ENCODE measurements around the gene SRGAP1. TPM values are rescaled to one million over a fixed set of nuclear protein-coding genes. Genes with fewer than 3 reads are reported as not detected.
"Not testable (repeated sequence)": the region's sequence is repeated elsewhere in the genome, so short reads cannot be mapped to it uniquely, and the experiment has no call there.

Gene SRGAP1
- total RNA-seq, 1 donor from 2014 or later: 5.8 TPM

- ATAC-seq: no peak
Observed at GRCh38 chr12:64125913-64126312, 281.4 kb downstream of the SRGAP1 start.

- no peak for ATAC-seq
Observed at GRCh38 chr12:64127811-64128210, 283.3 kb downstream of the SRGAP1 start.

GRCh38 chr12:64128366-64128765 lies 283.9 kb downstream of the SRGAP1 start:
- ATAC-seq: no peak

- ATAC-seq: not testable (repeated sequence)
Observed at GRCh38 chr12:64130476-64130875, 286.0 kb downstream of the SRGAP1 start.

GRCh38 chr12:64131456-64131855 lies 287.0 kb downstream of the SRGAP1 start:
- ATAC-seq: not testable (repeated sequence)

GRCh38 chr12:64132672-64133071 lies 288.2 kb downstream of the SRGAP1 start:
- ATAC-seq: not testable (repeated sequence)

- ATAC-seq: no peak
Observed at GRCh38 chr12:64137117-64137516, 292.6 kb downstream of the SRGAP1 start.

GRCh38 chr12:64139021-64139420 lies 294.5 kb downstream of the SRGAP1 start:
- ATAC-seq: no peak

GRCh38 chr12:64142382-64142781 lies 297.9 kb downstream of the SRGAP1 start:
- peak; percentile 81 for ATAC-seq

GRCh38 chr12:64142784-64143183 lies 298.3 kb downstream of the SRGAP1 start:
- peak; percentile 88 for ATAC-seq

GRCh38 chr12:64145226-64145625 lies 300.7 kb downstream of the SRGAP1 start:
- ATAC-seq: no peak

- ATAC-seq: no peak
Observed at GRCh38 chr12:64147011-64147631, 302.6 kb downstream of the SRGAP1 start.

GRCh38 chr12:64147875-64148274 lies 303.4 kb downstream of the SRGAP1 start:
- no peak for ATAC-seq

GRCh38 chr12:64154677-64155076 lies 310.2 kb downstream of the SRGAP1 start:
- ATAC-seq: no peak

GRCh38 chr12:64157110-64157509 lies 312.6 kb downstream of the SRGAP1 start:
- ATAC-seq: no peak

GRCh38 chr12:64160021-64160710 lies 315.7 kb downstream of the SRGAP1 start:
- peak; percentile 44 for ATAC-seq

- ATAC-seq: peak; percentile 44
Observed at GRCh38 chr12:64160711-64161060, 316.2 kb downstream of the SRGAP1 start.

GRCh38 chr12:64166606-64167005 lies 322.1 kb downstream of the SRGAP1 start:
- ATAC-seq: not testable (repeated sequence)

GRCh38 chr12:64167041-64167440 lies 322.5 kb downstream of the SRGAP1 start:
- not testable (repeated sequence) for ATAC-seq

- no peak for ATAC-seq
Observed at GRCh38 chr12:64170024-64170423, 325.5 kb downstream of the SRGAP1 start.

GRCh38 chr12:64170730-64171129 lies 326.2 kb downstream of the SRGAP1 start:
- ATAC-seq: no peak

- peak; percentile 86 for ATAC-seq
Observed at GRCh38 chr12:64171715-64172114, 327.2 kb downstream of the SRGAP1 start.

- ATAC-seq: no peak
Observed at GRCh38 chr12:64172143-64172970, 327.9 kb downstream of the SRGAP1 start.

GRCh38 chr12:64173456-64173855 lies 329.0 kb downstream of the SRGAP1 start:
- ATAC-seq: no peak
